HG03439 (cell line): Measurements from ENCODE around the gene MALT1.
A peak's percentile ranks its signal among the peaks of the same experiment; 100 is the strongest.

Experiments
- ATAC-seq: cut with Tn5 transposase; IDR thresholded peaks from one replicate; pipeline ENCODE4 v1.9.1; 2021; ENCODE audit warnings: mild to moderate bottlenecking, moderate library complexity; ENCODE audit not compliant: unreplicated experiment

MALT1 gene

DNA sequence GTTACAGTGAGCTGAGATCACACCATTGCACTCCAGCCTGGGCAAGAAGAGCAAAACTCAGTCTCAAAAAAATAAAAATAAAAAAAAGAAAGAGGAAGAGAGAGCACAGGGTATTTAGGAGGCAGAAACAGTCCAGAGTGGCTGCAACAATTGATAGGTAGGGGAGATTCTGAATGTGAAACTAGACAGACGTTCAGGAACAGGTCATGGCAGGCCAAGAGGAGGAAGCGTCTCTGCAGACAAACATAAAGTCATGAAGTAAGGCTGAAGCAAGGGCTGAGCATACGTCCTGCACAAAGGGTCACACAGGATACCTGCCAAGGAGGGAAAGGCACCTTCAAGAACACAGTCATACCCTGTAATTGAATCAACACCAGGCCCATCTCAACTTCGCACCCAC lies 129.3 kb downstream of the MALT1 start:
- peak; percentile 79 for ATAC-seq

DNA sequence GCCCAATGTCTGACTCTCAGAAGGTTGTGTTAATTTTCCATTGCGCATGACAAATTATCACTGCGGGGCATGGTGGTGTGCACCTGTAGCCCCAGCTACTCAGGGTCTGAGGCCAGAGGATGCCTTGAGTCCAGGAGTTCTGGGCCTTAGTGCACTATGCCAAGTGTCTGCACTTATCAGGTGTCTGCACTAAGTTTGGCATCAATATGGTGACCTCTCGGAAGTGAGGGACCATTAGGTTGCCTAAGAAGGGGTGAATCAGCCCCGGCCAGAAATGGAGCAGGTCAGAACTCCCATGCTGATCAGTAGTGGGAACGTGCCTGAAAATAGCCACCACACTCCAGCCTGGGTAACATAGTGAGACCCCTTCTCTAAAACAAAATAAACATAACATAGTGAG lies 131.7 kb downstream of the MALT1 start:
- no peak for ATAC-seq

DNA sequence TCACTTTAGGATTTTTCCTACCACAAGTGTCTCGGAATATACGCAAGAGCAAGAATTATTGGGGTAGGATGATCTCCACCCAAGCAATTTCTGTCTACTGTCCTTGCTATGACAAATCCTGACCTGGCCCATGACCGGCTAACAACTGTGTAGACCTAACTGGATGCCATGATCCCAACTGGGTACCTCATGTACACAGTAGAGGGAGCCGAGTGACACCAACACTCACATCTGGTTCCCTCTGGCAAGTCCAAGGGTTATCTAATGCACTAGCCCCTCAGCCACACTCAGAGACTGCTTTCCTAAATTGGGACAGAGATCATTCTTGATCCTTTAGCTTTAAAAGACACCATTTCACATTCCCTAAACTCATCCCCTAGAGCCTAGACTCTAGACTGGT lies 132.7 kb downstream of the MALT1 start:
- ATAC-seq: no peak
